Effector CD4-positive, alpha-beta T cell (primary cell): ENCODE results near the gene GNA12.

Experiments
- DNase-seq: peaks from one replicate; pipeline ENCODE4 v3.0.0-alpha.2; 2020

The GNA12 gene

GRCh38 chr7:2802504-2803341, 41.4 kb downstream of the GNA12 start:
- no peak for DNase-seq

DNA sequence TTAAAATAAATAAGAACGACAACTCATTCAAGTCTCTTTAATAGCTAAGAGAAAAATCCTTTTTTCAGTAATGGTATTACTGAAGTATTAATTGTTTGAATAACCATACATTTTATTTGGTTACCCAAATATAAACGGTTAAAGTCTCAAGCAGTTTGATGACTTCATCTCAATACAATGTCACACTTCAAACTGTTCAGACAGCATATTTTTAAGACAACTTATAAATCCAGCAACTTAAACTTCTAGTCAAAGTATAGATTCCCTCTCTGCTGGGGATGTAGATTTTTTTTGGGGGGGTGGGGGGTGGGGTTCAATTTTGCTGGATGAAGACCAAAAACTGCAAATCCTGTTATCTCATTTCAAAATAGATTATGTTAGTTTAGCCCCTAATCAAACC, 42.0 kb downstream of the GNA12 start:
- no peak for DNase-seq

- DNase-seq = no peak
Measured at GRCh38 chr7:2800931-2801688, 43.0 kb downstream of the GNA12 start.

DNA sequence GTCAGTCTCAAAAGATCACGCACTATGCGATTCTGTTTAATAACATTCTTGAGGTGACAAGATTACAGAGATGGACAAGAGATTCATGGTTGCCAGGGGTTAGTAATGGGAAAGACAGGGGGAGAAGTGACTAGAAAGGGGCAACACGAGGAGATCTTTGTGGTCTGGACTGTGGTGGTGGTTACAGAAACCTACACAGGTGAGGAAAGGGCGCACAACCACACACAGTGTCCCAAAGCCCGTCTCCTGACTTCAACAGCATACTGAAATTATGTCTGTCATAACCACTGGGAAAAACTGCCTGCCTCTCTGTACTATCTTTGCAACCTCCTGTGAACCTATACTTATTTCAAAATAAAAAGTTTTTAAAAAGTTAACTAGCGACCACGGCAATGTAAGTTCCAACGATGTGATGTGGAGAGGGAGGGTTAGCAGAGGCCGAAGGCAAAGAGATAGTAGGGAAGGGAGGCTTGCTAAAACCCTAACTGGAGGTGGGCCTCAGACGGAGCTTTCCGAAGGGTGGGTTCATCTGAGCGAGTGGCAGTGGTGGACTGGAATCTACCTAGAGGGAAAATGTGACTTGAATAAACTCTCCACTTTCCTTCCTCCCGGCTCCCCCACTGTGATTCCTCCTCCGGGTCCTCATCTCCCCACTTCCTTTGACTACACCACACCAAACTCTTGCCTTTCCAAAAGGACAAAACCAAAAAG, 43.7 kb downstream of the GNA12 start:
- DNase-seq = no peak

GRCh38 chr7:2799253-2799652, 44.9 kb downstream of the GNA12 start:
- DNase-seq = no peak

- DNase-seq = no peak
Measured at GRCh38 chr7:2798669-2799068, 45.4 kb downstream of the GNA12 start.

GRCh38 chr7:2796358-2797352, 47.5 kb downstream of the GNA12 start:
- DNase-seq = no peak

- no peak for DNase-seq
Measured at GRCh38 chr7:2795906-2796305, 48.2 kb downstream of the GNA12 start.

DNA sequence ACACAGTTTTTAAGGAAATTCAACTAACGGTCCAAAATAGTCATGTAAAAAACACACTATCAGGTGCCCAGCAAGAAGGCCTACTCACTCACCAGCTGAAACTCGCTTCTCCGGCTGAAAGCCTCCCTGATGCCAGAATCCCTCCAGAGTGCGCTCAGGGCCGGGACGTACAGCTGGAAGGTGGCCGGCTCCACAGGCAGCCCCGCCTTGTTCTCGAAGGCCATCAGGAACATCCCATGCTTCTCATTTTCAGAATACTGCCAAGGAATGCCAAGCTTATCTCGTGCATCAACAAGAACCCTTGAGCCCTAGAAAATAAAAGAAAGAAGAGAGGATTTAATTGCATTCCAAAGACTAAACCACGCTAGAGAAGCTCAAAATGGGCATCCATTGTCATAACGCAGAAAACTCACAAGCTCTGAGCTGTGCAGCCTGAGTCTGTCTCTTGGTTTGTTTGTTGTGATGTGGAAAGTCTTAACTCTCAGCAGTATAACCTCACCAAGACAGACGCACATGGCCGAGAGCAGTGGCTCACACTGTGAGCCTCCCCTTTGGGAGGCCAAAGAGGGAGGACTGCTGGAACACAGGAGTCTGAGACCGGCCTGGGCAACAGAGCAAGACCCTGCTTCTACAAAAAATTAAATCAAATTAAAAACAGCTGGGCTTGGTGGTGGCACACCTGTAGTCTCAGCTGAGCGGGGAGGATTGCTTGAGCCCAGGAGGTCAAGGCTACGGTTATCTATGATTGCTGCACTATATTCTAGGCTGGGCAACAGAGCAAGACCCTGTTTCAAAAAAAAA, 49.1 kb downstream of the GNA12 start:
- no peak for DNase-seq

- no peak for DNase-seq
Measured at GRCh38 chr7:2792856-2793487, 51.1 kb downstream of the GNA12 start.

DNA sequence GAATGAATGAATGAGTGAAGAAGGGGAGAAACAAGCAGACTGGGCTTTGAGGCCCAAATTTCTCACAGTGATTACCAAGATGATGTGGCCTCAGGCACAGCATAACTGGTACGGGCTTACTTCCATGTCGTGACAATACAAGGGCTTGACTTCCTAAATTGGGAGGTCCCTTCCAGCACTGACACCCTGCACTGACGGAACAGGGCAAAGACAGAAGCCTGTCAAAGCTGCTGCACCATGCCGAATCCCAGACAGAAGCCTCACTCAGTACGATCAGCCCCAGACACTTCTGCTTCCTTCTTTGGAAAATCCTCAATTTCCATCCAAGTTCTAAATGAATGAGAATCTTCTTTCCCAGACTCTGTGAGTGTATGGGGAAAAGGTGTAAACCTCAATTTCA, 51.9 kb downstream of the GNA12 start:
- no peak for DNase-seq

- DNase-seq = no peak
Measured at GRCh38 chr7:2791390-2791789, 52.7 kb downstream of the GNA12 start.

DNA sequence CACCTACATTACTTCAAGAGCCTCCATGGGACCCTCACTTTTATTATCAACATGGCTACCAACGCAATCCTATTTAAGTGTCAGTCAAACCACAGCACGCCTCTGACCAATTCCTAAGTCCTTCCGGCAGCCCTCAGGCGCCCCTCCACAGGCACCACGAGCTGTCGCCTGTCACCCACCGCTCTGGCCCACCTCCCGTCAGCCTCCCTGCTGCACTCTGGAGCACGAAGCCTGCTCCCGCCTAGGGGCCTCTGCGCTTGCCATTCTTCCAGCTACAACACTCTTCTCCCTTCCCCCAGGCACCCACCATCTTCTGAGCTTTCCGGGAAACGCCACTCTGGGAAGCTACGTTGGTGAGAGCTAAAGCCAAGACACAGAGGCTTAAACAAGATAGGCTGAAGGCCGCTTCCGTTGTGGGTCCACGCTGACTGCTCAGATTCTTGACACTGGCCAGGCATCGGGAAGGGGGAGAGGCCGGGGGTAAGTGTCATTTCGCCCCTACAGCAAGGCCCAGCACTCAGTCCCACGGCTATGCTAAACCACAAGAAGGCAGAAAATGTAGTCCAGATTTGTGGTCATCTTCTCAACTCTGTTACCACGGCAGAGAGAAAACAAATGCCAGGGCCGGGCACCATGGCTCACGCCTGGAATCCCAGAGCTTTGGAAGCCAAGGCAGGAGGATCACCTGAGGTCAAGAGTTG, 56.7 kb downstream of the GNA12 start:
- no peak for DNase-seq

DNA sequence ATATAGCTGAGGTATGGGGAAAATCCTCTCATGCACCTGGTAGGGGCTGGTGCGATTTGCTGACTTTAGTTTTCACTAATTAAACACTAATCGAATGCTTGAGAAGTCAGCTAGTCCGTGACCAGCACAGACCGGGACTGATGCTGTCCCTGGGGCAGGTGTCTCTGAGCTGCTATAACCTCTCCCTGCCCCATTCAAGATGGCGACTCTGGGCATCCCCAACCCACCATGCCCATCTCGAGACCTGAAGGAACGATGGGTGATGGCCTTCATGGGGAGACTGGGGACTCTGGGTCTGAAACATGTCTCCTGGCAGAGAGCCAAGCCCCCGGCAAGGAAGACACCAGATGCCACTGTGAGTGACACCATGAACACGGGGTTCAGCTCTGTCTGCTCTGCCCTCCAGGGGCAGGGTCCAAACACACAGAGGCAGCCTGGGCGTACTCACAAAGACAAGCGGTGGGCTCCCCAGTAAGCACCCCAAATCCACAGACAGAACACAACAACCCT, 57.4 kb downstream of the GNA12 start:
- no peak for DNase-seq

DNA sequence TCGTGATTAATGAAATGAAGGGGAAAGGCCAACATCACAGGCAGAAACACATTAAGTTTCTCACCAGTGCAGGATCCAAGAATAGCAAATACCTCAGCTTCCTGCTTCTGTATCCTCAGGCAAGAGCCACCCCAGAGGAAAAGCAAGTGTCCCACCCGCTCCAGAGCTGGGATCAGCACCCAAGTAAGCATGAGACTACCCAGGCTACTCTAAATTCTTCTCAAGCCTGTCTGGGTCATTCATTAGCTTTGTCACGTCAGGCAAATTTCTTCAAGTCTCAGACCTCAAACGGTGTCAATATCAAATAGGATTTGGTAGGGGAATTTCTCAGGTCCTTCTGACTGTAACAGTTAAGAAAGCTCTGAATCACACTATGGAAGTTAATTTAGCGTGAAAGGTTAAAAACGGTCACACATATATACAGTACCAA, 59.0 kb downstream of the GNA12 start:
- no peak for DNase-seq

DNA sequence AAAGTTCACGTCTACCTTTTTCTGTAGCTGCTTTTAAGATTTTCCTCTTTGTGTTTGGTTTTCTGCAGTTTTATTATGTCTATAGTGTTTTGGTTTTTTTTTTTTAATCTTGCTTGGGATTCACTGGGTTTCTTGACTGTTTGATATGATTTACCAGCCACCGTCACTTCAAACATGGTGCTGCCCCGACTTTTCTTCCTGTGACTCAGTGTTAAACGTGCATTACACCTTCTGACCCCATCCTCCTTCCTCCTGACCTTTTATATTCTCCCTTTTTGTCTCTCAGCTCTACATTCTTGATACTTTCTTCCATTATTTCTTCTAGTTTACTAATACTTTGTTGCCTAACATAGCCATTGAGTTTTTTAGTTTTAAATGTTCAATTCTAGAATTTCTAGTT, 61.5 kb downstream of the GNA12 start:
- no peak for DNase-seq

- no peak for DNase-seq
Measured at GRCh38 chr7:2782121-2782520, 62.0 kb downstream of the GNA12 start.

- DNase-seq = no peak
Measured at GRCh38 chr7:2781636-2782035, 62.5 kb downstream of the GNA12 start.

DNA sequence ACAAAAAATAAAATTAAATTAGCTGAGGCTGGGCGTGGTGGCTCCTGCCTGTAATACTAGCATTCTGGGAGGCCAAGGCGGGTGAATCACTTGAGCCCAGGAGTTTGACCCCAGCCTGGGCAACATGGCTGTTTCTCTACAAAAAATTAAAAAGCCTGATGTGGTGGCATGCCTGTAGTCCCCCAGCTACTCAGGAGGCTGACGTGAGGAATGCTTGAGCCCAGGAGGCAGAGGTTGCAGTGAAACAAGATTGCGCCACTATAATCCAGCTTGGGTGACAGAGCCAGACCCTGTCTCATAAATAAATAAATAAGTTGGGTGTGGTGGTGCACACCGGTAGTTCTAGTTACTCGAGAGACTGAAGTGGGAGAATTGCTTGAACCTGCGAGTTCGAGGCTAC, 65.1 kb downstream of the GNA12 start:
- no peak for DNase-seq
